ENCODE data around the gene PGD.

DNA sequence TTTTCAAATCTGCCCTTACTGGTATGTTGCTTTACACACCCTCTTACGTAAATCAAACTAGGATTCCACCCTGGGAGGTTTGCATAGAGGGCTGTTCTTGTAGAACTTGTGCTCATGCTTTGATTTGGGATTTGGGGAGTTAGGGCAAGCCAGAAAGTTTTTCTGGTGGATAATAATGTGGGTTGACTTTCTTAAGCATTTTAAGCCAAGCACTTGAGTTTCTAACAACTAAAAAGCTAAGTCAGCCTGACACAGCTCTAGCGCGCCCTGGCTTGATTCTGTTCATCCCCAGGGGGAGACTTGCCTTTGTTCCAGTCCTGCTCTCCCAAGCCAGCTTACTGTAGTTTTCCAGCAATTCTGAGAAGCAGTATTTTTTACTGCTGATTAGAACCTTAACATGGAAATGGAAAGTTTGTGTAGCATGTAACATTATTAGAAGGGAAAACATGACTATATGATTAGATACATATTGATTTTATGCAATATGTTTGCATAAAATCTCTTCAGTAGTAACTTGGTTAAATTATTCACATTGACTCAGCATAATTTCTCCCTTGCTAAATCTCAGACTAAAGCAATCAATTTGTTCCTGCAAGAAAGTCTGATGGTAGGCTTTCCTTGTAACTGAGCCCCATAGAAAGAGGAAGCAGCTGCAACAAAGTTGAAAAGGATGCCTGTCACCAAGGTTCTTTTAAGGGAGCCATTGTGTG is 11.0 kb upstream of the PGD start:
- TF ChIP-seq, protein P1, sequence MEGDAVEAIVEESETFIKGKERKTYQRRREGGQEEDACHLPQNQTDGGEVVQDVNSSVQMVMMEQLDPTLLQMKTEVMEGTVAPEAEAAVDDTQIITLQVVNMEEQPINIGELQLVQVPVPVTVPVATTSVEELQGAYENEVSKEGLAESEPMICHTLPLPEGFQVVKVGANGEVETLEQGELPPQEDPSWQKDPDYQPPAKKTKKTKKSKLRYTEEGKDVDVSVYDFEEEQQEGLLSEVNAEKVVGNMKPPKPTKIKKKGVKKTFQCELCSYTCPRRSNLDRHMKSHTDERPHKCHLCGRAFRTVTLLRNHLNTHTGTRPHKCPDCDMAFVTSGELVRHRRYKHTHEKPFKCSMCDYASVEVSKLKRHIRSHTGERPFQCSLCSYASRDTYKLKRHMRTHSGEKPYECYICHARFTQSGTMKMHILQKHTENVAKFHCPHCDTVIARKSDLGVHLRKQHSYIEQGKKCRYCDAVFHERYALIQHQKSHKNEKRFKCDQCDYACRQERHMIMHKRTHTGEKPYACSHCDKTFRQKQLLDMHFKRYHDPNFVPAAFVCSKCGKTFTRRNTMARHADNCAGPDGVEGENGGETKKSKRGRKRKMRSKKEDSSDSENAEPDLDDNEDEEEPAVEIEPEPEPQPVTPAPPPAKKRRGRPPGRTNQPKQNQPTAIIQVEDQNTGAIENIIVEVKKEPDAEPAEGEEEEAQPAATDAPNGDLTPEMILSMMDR (IDR thresholded peaks at IDR 0.05; ENCODE audit: insufficient read depth, low read length, poor library complexity, severe bottlenecking): no peak
- TF ChIP-seq EZH2phosphoT487 (conservative IDR thresholded peaks at IDR 0.05; ENCODE audit: low read length): no peak

Data from SU-DHL-6 (cell line).